Esophagus squamous epithelium (tissue), 4 donors: ENCODE measurements around the gene PSMB7.

Source experiments
- POLR2A ChIP-seq, 4 donors: fragments of 450-650 bp; IDR thresholded peaks; one replicate each; pipeline ENCODE4 v1.6.1; 2017; ENCODE audit warnings: antibody characterized with exemption in 4 of 4, mild to moderate bottlenecking in 4 of 4, moderate library complexity in 3 of 4
- TF ChIP-seq, protein P1 (sequence below), 6 experiments: fragments of 450-650 bp in 4 of 6; fragments of 200-600 bp in 2 of 6; sonication (generic) in 2 of 6; IDR thresholded peaks; one replicate each; pipeline ENCODE4 v1.5.1; 2016 to 2019; ENCODE audit warnings: antibody characterized with exemption in 6 of 6, mild to moderate bottlenecking in 4 of 6, moderate library complexity in 4 of 6

DNA sequence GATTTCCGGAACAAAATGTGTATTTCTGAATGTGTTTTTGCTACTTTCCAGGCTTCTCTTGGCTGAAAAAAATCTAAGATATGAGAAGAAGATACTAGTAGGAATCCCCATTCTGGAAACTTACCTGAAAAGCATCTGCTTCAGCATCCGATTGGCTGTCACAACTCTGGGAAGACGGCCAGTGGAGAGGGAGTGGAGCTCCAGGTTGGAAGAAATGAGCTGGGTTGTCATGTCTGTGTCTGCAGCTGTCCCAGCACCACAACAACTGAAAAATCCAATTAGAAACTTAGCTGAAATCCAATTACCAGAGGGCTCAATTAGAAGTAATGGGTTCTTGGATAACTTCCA, 3.0 kb downstream of the PSMB7 start:
- TF ChIP-seq, protein P1, sequence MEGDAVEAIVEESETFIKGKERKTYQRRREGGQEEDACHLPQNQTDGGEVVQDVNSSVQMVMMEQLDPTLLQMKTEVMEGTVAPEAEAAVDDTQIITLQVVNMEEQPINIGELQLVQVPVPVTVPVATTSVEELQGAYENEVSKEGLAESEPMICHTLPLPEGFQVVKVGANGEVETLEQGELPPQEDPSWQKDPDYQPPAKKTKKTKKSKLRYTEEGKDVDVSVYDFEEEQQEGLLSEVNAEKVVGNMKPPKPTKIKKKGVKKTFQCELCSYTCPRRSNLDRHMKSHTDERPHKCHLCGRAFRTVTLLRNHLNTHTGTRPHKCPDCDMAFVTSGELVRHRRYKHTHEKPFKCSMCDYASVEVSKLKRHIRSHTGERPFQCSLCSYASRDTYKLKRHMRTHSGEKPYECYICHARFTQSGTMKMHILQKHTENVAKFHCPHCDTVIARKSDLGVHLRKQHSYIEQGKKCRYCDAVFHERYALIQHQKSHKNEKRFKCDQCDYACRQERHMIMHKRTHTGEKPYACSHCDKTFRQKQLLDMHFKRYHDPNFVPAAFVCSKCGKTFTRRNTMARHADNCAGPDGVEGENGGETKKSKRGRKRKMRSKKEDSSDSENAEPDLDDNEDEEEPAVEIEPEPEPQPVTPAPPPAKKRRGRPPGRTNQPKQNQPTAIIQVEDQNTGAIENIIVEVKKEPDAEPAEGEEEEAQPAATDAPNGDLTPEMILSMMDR (IDR thresholded peaks at IDR 0.05), result no peak
- no peak for TF ChIP-seq POLR2A (IDR thresholded peaks at IDR 0.05)
